Stimulated activated CD4-positive, alpha-beta T cell treated with anti-CD3 and anti-CD28 coated beads, Interleukin-15, amount 100 ng/mL, for 48 hours (primary cell): ENCODE measurements around the gene IRF2.
A peak's percentile ranks its signal among the peaks of the same experiment; 100 is the strongest.
"Not testable (repeated sequence)": the region's sequence is repeated elsewhere in the genome, so short reads cannot be mapped to it uniquely, and the experiment has no call there.

Experiments used
- DNase-seq, 2 donors: peaks; one replicate each; pipeline ENCODE4 v3.0.0-alpha.2; 2020; ENCODE audit warnings: low read depth in 2 of 2

IRF2 gene

DNA sequence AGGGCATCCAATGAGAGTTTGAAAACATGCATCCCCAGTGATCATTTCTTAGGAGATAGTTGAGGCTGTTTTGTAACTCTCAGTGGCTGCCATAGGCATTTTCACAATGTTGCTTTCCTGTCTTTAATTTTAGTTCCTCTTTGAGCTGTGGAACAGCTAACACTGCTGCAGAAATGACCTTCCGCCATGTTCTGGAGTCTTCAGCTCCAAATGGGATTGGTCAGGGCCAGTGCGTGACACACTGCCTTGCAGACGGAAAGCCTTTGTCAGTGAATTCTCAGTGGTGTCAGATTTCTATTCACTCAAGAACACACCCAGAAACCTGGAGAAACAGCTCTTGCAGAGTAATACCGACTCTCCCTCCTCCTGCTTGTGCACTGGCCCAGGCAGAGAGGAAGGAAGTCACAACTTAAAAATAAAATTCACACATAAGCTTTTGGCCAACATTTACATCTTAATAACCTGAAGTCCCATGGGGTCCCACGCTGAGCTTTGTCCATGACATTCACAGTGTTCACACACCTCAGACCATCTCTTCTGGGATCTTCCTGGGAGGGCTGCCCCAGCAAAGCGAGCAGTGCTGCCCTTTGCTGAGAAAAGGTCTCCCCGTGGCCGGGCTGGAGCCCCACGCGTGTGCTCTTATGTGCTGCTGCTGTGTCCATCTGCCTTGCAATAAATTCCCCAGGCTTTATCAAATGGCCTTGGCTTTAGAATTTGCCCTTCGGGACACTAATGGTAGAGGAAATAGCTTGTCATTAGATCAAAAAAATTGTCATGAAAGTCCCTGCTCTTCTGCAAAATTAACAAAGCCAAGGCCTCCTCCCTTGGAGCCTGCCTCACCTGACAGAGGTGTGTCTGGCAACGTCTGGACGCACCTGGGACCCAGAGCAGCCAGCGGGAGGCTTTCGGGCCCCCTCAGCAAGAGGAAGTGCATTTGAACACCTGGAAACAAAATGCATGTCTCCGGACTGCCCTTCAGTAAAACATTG is 126.8 kb downstream of the IRF2 start:
- DNase-seq: no peak

DNA sequence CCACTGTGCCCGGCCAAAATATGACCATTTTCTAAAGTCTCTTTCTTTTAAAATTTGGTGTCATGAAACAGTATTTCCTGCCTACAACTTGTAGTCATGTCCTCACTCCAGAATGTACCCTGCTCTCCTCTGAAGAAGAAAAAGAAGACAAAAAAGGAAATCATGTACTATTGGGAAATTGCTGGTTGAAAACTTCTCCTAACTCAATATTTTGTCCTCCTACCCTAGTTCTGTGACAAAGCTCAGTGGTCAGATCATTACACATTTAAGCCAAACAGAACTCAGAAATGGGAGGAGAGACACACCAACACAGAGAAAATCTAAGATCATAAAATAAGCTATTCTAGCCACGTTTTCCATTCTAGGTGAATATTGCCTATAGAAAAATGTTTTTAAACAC is 127.7 kb downstream of the IRF2 start:
- DNase-seq: no peak

DNA sequence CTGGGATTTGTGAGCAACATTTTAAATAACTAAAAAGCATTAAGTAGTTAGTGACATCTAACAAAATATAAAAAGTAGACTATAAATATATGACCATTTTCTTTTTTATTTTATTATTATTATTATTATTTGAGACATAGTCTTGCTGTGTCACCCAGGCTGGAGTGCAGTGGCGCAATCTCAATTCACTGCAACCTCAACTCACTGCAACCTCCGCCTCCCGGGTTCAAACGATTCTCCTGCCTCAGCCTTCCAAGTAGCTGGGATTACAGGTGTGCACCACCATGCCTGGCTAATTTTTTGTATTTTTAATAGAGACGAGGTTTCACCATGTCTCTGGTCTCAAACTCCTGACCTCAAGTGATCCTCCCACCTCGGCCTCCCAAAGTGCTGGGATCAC is 128.1 kb downstream of the IRF2 start:
- not testable (repeated sequence) for DNase-seq

DNA sequence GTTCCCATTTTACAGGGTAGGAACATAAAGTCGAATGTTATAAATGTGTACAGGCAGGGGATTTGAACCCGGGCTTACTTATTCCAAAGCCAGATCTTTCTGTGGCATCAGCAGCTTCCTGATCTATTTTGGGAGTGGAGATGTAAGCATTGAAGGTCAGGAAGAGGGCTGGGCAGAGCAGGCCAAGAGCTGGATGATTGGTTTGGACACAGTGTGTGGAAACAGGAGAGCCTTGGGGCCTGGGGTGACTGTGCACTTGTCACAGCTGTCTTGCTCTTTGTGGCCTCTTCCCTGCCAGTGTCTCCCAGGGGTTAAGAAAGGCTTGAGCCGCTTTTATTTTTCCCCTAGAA is 128.8 kb downstream of the IRF2 start:
- no peak for DNase-seq

DNA sequence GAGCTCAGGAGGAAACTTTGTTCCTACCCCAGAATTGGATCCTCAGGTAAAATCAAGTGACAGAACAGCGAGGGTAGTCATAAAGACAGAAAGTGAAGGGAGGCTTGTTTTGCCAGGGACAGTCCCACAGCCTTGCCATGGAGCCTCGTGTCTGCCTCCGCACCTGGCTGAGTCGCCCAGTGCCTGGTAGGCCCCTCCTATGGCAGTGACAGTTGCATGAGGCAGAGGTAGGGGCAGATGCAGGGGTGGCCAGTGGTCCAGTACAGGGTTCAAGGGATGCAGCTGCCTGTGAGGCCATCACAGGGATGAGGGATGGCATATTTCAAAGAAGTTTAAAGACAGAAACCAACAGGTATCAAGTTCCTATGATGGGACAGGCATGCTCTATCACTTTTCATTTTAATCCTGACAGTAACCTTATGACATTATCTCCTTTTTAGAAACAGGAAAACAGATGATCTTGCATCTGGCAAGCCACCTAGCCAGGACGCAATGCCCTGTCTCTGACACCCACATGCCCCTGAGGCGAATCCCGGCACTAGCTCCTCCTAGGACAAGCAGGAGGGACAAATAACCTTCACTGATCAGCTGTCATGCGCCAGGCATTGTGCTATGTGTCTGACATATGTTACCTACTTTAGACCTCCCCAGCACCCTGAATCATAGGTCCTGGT is 129.3 kb downstream of the IRF2 start:
- peak; percentile 13 to 32 for DNase-seq

DNA sequence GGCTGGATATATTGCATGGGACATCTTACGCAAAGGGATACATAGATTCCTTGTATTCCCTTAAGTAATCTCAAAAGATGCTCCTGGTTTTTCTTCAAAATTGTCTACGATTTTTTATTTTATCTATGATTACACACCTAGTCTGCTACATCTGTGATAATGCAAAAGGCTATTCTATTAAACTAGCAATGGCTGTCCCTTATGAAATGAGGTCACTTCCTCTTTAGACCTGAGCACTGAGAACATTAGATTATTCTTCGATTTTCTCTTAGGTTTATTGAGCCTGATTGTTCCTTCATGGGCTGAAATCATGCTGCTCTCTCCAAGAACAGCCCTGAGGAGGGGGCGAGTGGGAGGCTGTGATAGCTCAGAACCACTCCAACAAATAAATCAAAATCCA is 129.9 kb downstream of the IRF2 start:
- DNase-seq: no peak

DNA sequence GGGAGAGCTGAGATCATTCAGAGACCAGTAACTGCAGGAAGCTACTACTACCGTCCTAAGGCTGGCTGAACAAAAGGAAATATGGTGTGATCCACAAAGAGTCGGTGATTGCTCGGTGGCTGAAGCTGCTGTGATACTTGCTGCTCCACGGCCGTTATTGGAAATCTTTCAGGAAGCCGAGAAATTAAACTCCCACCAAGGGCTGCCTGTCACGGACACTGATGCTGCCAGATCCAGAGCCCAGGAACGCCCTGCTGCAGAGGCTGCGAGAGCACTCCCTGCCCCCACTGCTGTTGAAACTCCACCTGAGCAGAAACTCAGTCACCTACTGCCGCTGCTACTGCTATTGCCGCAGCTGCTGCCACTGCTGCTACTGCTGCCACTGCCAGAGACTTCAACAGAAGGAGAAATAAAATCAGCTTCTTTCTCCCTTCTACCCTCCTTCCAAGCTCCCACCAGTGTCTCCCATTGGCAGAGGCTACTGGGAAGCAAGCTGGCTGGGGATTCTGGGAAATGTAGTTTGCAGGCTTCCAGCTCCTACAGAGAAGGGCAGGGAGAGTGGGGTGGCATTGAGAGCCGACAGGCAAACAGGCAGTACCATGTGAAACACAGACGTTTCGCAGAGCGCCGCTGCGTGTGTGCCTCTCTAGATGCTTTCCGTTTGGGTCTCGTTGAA is 130.7 kb downstream of the IRF2 start:
- DNase-seq: peak; percentile 15 to 22

DNA sequence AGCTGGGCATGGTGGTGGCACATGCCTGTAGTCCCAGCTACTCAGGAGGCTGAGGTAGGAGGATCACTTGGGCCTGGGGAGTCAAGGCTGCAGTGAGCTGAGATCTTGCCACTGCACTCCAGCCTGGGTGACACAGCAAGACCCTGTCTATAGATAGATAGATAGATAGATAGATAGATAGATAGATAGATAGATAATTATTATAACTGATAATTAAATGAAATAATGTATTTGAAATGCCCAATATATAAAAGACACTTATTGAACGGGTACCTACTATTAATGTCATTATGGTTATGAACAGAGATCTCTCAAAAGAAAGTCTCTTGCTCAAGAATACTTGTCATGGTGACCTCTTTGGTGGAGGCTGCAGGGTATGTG is 131.5 kb downstream of the IRF2 start:
- not testable (repeated sequence) for DNase-seq

DNA sequence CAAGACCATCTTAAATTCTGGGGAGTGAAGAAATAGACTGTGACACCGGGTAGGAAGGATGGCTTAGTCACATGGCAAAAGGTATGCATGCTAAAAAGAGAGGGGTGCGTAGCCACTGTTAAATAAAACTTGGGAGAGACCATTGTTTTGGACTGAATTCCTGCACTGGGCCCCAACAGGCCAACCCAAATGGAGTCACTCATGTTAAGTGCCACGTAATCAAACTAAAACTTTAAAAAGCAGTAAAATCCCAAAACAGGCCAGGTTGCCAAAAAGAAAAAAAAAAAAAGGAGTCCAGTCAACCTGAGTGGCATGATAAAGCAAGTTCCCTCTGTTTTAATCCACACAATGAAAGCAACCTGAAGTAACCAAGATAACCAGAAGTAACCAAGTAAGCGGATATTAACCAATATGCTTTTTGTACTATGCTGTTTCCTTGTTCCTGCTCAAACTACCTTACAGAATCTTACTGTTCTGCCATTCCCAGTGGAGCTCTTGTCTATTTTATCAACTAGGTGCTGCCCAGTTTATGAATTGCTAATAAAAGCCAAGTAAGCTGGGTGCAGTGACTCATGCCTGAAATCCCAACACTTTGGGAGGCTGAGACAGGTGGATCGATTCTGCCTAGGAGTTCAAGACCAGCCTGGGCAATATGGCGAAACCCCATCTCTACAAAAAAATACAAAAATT is 132.0 kb downstream of the IRF2 start:
- no peak for DNase-seq

DNA sequence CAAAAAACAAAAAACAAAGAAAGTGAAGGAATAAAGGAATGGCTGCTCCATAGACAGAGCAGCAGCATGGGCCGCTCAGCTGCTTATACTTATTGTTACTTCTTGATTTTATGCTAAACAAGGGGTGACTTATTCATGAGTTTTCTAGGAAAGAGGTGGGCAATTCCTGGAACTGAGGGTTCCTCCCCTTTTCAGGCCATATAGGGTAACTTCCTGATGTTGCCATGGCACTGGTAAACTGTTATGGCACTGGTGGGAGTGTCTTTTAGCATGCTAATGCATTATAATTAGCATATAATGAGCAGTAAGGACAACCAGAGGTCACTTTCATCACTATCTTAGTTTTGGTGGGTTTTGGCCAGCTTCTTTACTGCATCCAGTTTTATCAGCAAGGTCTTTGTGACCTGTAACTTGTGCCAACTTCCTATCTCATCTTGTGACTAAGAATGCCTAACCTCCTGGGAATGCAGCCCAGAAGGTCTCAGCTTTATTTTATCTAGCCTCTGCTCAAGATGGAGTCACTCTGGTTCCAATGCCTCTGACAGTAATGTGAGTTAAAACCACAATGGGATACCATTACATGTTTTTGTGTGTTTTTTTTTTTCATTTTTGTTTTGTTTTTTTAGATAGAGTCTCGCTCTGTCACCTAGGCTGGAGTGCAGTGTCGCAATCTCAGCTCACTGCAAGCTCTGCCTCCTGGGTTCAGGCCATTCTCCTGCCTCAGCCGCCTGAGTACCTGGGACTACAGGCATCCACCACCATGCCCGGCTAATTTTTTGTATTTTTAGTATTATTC is 134.8 kb downstream of the IRF2 start:
- DNase-seq: not testable (repeated sequence)

DNA sequence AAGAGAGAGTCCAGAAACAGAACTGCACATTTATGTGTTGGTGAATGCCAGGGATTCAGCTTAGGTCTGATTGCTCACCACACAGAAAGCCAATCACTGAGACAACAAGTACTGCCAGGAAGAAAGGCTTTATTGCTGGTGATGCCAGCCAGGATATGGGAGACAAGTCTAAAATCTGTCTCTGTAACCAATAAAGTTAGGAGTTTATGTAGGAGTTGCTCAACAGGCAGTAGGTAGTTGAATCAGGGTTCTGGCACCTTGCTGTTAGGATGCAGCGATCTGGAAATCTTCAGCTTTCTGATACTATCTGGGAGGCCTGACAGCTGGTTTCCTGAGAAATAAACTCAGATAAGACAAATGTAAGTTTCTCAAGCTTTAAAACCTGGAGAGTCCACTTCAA is 136.4 kb downstream of the IRF2 start:
- no peak for DNase-seq
